GM19452 (cell line): ENCODE data around the gene JPH2.

Experiments used
- ATAC-seq: cut with Tn5 transposase; IDR thresholded peaks from one replicate; pipeline ENCODE4 v1.9.1; 2021; ENCODE audit not compliant: unreplicated experiment

Gene JPH2

DNA sequence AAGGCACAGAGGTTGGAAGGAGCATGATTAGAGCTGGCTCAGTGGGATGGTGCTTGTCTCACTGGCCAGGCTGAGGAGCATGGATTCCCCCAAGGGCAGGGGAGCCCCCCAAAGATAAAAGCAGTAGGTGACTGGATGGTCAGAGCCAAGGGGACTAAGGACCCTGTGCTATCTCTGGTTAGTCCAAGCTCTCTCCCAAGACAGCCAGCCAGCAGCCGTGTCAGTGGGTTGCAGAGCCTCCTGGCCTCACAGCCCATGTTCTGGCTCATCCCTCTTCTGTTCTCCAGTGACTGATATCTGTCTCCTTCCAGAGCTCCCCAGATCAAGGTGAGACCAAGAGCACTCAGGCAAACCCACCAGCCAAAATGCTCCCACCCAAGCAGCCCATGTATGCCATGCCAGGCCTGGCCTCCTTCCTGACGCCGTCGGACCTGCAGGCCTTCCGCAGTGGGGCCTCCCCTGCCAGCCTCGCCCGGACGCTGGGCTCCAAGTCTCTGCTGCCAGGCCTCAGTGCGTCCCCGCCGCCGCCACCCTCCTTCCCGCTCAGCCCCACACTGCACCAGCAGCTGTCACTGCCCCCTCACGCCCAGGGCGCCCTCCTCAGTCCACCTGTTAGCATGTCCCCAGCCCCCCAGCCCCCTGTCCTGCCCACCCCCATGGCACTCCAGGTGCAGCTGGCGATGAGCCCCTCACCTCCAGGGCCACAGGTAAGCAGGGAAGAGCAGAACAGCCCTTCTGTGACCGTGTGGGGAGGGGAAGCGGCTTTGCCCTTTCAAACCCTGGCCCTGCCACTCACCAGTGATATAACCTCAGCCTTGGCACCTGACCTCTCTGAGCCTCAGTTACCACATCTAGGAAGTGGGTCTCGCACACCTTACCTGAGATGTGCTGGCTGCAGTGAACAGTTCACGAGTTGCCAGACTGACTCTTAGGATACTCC, 121.3 kb downstream of the JPH2 start:
- no peak for ATAC-seq

DNA sequence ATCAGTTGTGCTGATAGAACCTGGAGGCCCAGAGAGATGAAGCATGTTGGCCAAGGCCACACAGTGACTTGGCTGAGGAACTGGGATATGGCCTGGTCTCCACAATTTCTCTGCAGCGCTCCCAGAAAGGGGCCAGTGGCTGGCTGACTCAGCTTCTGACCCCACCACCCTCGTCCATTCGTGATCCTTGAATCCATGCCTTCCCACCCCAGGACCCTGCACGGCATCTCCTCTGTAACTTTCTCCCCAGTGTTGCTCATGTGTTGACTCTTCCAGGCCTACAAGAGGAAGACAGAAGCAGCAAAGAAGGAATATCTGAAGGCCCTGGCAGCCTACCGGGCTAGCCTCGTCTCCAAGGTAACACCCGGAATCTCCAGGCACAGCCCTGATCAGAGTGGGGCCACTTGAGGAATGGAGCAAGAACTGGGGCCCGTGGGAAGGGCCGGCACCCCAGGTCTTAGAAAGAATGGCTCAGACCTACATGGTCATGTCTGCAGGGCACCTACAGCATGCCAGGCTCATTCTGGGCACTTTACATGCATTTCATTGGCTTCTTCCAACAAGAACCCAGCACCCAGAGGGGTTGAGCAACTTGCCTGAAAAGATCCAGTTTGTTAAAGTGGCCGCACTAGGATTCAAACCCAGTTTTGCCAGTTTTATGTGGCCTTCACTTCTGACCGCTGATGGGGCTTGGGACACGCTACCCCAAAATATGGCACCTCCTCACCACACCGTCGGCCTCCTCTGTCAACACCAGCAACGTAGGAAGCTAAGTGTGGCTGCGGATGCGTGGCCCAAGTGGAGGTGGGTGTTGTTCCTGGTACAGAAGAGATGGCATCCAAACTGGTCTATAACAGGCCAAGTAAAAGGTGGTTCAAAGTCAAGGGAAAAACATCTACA, 122.2 kb downstream of the JPH2 start:
- no peak for ATAC-seq
